ENCODE measurements around the gene FAM13A.

Gene FAM13A

DNA sequence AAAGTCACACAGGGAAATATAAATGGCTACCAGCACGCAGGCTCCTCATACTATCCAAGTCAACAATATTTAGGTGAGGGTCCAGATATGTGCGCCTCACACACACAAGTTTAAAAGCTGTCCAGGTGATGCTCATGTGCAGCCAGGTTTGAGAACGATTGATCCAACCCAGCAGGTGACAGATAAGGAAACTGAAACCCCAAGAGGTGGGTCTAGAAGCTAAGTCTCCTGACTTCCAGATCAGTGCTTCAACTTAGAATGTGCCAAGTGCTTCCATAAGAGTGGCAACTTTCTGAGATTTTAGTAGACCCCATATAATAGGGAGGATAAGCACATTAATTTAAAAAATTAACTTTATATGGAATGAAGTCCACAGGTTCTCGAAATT is 304.9 kb downstream of the FAM13A start:
- DNase-seq (ENCODE audit: low read depth in 1 of 2, low spot score in 1 of 2): no peak

DNA sequence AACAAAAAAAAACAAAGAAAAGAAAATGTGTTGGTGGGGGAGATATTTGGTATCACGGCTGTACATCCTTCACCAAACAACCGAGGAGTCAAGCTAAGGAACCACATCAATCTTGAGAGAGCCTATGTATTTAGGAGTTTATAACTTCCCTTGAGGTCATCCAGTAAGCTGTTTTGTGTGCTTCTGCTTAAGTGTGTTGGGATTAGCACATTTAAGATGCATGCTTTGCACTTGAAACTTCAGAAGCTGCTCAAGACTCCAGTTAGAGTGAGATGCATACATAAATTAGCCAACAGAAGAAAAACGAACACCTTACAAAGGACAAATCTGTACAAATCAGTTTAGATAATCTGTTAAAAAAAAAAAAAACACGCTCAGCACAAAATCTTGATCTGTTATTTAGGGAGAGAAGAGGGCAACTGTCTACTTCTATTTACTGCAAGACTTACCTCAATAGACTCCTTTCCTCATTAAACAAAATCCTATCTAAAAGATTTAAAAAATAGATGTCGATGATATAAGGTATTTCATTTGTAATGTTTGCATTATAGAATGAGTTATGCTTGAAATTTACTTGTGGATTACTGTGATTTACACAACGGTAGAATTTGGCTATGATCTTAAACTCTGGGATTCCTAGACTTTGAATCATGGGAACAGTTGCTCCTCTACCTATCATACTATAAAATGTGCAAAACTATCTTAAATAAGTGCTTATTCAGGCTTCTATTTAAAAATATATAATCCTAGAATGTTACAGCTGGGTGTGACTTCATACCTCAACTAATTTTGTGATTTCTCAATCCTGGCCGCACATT is 305.5 kb downstream of the FAM13A start:
- no peak for DNase-seq (ENCODE audit: low read depth in 1 of 2, low spot score in 1 of 2)

DNA sequence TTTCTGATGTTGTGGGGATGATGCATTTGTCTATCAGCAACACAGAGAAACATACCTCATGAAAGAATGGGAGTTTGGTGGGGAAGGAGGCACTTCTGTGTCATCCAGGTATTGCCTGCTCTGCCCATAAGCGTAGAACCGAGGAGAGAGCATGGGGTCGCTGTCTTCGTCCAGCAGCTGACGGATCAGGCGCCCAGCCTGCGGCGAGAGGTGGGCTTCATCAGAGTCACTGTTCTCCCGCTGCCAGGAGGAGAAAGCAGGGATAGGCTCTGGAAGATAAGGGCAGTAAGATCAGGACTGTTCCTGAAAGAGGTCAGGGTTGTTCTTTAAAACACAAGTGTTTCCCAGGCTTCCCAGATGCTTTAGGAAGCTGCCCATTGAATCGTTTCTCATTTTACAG is 306.6 kb downstream of the FAM13A start:
- DNase-seq (ENCODE audit: low read depth in 1 of 2, low spot score in 1 of 2): no peak

DNA sequence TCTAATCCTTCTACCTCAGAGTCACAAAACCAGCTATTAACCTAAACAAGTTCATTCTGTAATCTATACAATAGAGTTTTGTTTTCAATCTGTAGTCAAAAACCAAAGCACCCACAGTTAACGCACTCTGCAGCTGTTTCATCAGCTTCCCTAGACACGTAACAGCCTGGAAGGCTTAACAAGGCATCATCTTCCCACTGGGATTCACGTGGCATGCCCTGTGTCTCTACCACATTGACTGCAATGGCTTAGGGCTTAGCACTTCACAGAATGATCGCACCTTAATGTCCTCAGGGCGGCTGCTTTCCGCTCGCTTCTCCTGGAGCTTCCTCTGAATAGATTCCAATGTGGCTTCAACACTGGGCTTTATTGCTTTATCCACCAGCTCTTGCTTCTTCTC is 309.6 kb downstream of the FAM13A start:
- DNase-seq (ENCODE audit: low read depth in 1 of 2, low spot score in 1 of 2): no peak

DNA sequence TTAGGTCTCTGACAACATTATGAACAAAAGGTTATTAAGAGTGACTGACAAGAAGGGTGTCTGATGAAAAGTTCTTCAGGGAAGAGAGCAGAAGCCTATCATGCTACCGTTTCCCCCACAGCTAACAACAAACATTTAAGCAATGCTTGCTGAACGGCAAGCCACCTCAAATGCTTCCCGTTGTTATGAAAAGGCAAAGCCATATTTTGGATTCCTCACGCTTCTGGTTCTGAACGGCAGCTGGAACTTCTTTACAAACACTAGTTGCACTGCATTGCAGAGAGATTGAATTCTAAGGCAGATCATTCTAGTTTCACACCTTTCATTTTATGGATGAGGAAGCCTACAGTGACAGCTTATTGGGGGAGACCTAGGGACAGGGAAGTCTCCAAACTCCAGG is 310.8 kb downstream of the FAM13A start:
- DNase-seq (ENCODE audit: low read depth in 1 of 2, low spot score in 1 of 2): no peak

DNA sequence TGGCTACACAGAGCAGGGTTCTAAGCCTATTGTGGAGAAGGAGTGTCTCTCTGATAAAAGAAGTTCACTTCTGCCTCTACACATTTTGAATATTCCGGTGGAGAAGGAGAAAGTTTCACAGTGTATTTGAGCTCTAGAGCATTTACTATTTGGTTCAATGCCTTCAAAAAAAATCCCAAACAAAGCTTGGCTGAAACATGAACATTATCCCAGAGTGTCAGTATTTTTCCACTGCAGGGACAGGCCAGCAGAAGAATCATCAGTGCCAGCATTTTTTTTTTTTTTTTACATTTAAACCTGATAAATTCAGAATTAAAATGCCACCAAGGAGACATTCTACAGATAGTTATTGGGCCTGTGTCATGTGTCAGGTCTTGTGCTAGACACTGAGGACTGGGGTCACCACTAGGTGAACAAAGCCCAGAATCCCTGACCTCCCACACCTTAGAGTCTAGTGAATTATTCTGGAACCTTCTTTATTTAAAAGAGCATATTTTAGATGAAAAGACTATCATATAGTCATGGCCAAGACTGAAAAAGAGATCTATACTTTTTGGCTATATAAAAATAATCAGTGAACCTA is 311.3 kb downstream of the FAM13A start:
- DNase-seq (ENCODE audit: low read depth in 1 of 2, low spot score in 1 of 2): no peak

DNA sequence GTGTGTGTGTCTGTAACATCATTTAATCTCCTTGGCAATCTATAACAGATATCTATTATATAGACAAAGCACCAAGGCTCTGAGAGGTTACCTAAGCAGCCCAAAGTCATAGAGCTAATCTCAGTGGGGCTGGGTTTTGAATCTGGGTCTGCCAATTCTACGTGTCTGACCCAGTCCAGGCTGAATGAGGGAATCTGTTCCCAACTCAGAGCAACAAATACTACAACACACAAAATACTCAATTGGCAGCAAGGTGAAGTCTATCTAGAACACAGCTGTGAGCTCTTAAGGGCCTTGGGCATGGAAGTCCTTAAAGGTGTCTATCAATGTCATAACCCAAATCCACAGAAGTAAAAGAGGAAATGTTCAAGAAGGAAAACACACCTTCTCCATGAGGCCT is 311.8 kb downstream of the FAM13A start:
- DNase-seq (ENCODE audit: low read depth in 1 of 2, low spot score in 1 of 2): no peak

DNA sequence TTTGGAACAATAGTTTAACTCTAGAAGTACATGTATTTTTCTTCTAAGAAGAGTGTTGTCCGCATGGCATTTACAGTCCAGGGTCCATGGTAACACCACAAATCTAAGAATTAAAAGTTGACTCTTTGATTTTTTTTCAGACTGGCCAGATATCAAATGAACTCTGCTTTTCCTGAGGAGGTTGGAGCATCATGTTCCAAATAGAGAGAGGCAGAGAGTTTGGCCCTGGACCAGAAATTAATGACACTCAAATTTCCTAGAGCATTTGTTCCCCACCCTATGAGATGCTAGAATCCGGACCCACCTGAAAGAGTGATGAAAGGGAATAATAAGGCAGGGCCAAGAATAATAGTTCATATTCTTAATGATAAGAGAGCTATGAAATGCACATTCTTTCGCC is 312.4 kb downstream of the FAM13A start:
- no peak for DNase-seq (ENCODE audit: low read depth in 1 of 2, low spot score in 1 of 2)

DNA sequence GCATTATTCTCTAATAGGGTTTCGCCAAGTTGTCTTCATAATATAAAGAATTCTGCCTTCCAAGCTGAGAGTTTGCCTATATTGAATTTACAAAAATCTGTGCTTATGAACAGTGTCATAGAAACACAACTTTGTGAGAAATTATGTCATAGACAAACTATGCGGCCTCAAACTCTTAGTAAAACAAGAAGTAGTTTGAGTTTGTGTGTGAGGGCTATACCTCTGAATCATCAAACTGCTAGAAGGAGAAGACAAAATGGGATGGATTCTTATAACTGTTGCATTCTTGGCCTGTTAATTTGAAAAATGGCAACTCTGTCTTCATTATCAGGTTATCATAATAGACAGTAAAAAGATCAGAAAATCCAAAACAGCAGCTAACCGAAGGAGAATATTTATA is 313.3 kb downstream of the FAM13A start:
- DNase-seq (ENCODE audit: low read depth in 1 of 2, low spot score in 1 of 2): no peak

DNA sequence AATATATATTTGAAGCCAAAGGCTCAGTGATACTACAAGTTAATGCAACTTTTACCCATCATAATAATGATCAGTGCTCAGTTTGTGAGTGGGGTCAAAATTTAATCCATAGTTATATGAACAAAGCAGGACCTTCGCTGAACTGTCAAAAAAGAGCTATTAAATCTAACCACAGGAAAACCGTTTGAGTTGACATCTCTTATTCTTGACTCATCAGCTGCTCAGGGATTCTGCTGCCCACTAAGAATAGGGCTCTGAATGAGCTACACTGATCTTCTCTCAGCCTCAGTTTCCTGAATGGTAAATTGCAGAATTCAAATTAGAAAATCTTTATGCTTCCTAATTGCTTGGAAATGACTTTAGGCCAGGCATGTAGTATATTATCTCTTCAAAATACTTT is 314.4 kb downstream of the FAM13A start:
- no peak for DNase-seq (ENCODE audit: low read depth in 1 of 2, low spot score in 1 of 2)

DNA sequence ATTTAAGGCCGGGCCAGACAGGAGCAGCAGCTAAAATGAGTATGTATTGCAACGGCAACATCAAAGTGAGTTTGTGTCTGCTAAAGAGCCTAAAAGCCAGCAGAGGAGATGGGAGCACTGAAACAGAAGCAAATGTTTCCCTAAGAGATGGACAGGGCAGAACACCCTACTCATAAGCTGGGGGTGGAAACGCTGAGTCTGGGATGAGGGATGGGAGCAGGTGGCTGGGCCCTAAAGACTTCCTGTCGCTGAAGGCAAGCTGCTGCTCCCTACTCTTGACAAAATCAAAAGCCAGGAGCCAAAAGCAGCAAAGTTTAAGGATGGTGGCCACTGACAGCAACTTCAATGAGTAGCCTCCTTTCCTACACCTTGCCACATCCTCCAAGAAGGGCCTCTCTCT is 318.8 kb downstream of the FAM13A start:
- DNase-seq (ENCODE audit: low read depth in 1 of 2, low spot score in 1 of 2): no peak

DNA sequence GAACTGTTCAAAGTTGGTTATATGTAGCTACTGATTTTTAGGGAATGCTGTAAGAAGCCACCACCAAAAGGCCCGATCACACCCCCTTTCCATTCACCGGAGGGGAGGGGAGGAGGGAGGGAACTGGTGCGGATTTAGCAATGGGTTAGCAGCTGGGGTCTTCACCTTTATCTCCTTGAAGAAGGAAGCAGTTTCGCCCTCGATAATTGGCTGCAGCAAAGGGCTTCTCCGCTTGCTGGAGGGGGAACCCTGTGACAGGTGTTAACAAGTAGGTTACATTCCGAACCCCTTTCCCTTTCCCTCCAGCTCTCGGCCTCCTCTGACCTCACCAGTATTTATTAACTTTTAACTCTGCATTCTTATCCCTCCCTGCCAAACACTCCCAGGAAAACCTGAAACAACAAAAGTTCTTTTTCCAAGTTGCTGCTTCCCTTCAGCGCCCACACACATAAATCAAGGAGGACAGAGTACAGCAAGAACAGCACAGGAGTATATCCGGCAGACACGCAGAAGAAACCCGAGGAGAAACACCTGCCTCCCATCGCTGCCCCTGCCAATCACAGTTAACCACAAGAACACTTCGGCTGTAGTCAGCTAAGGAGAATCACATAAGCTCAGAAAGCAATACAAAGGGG is 319.6 kb downstream of the FAM13A start:
- DNase-seq (ENCODE audit: low read depth in 1 of 2, low spot score in 1 of 2): no peak

DNA sequence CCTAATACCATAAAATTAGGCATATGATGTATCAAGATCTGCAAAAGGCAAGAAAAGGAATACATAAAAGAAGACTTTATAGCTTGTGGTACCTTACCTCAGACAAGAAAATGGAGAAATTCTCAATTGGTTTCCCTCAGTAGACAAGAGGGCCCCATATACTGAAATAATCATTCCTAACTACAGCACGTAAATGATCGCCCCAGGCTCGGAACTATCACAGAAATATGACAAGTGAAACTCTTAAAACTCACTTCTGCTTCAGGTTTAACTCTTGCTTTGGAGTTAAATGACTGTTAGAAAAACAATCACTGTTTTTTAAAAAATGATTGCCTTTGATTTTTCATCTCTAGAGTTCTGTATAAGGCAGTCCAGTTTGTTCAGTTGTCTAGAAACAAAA is 320.7 kb downstream of the FAM13A start:
- DNase-seq (ENCODE audit: low read depth in 1 of 2, low spot score in 1 of 2): no peak

DNA sequence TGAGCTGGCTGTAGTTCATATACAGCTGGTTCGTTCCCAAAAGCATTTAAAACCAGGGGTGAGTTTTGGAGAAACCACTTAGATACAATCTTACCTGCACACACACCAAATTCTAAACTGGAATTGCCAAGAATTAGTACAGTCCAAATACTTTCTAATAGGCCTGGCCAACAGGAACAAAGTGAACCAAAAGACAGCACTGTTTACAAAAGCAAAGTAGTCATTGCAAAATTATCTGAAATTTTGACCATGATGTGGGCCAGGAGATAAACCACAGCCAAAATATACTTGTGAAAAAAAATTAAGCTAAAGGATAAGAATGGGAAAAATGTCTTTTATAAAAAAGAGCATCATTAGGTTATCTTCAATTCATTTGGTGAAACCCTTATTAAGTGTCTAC is 321.4 kb downstream of the FAM13A start:
- no peak for DNase-seq (ENCODE audit: low read depth in 1 of 2, low spot score in 1 of 2)

DNA sequence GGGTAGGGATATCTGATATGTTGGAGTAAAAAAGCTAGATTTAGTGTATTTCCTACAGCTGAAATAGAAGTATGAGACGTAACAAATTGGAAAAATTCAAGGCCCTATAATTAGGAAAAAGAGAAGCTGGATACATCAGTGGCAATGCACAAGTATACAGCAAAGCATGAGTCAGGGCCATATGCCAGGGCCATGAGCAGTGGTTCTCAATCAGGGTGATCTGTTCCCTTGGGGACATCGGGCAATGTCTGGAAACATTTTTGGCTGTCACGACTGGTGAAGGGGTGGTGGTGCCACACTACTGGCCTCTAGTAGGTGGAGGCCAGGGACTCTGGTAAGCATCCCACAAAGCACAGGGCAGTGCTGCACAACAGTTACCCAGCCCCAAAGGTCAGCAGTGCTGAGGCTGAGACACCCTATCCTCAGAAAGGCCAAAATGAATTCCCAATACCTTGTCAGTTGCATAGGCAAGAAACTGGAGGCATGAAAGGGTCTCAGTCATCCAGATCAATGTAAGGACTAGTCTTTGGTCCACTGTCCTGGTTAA is 322.5 kb downstream of the FAM13A start:
- DNase-seq (ENCODE audit: low read depth in 1 of 2, low spot score in 1 of 2): no peak

DNA sequence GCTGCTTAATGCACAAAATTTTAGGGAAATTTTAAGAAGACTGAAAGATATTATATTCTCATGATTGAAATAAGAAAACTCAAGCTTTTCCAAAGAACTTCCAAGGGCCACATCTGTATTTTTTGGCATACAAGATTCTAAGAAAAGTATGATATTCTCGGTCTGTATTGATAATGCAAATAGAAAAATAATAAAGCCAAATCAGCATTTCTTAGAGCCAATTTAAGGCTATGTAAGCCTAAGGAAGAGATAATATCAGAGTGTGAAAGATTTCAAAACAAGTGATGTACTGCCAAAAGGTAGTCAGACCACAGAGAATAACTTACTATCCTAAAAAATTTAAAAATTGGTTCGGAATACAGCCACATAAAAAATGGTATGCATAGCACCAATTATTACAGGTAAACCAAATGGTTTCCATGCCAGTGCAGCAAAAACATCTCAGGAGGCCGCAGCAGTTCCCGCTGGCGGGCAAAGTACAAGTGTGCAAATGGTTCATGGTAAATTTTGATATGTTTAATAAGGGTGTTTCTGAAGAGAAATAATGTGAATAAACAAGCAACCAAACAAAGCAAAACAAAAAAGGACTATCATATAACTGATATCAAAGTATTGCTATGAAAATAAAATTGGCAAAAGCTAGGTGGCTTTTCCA is 324.1 kb downstream of the FAM13A start:
- no peak for DNase-seq (ENCODE audit: low read depth in 1 of 2, low spot score in 1 of 2)

DNA sequence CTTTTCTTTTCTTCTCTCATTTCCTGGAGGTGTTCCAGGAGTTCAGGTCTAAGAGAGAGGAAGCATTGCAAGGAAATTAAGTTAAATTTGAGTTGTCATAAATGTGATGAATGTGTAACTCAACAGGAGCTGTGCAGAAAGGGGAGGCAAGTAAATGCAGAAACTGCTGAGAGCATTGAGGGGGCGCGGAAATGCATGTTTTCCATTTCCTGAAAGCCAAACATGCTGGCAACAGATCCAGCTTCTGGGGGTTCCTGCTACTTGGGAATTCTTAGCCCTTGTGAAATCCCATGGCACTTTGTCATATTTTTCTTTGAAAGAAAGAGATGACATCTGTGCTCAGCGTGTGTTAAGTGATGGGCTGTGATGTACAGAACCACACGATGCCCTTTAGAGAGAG is 325.6 kb downstream of the FAM13A start:
- no peak for DNase-seq (ENCODE audit: low read depth in 1 of 2, low spot score in 1 of 2)

DNA sequence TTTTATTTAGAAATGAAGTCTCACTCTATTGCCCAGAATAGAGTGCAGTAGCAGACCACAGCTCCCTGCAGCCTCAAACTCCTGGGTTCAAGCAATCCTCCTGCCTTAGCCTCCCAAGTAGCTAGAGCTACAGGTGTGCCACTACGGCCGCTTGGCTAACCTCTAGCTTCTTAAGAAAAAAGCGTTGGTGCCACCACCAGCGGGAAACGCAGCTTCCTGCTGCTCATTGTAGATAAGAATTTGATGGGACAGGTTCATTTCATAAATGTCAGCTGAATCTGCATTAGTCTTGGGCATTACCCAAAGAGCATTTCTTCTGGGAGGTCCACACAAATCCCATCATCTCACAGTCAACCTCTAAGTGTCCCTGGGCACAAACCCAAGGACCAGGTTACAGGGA is 326.2 kb downstream of the FAM13A start:
- DNase-seq (ENCODE audit: low read depth in 1 of 2, low spot score in 1 of 2): no peak

DNA sequence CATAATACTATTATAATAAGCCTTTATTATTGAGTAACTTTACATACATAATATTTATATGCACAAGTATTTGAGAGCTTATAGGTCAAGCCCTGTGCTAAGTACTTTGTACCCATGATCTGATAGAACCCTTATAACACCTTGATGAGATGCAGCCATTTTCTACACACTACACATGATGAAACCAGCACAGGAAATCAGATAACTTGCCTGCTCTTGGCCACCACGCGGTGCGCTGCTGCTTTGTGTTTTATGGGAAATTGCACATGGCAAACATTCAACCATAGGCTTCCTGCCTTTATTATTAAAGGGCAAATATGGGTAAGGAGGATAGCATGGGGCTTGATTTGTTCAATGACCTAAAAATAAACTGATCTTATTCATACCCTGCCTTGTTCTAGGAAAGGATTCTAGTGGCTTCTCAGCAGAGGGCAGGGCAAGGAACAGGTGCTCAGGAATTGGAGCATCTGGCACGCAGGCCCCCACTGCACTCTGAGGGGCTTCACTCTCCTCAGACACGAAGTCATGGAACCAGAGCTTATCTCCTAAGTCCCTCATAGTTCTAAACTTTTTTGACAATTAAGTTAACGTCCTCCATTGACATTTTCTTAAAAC is 327.7 kb downstream of the FAM13A start:
- DNase-seq (ENCODE audit: low read depth in 1 of 2, low spot score in 1 of 2): no peak

DNA sequence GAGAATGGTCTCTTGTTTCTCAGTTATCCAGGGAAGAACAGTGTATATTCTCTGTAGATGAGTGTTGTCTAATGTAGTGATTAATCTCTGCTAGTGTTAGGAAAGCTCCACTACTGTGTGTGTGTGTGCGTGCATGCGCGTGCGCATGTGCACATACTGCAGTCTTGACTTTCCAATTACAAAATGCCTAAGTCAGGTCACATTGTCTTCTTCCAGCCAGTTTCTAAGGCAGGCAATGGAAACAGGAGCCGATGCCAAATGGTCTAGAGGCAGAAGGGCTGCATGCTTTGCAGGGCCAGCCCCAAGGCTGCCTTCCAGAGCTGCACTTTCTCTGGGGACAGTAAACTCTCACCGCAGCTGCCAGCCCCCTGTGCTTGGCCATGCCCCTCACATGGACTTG is 328.8 kb downstream of the FAM13A start:
- no peak for DNase-seq (ENCODE audit: low read depth in 1 of 2, low spot score in 1 of 2)

DNA sequence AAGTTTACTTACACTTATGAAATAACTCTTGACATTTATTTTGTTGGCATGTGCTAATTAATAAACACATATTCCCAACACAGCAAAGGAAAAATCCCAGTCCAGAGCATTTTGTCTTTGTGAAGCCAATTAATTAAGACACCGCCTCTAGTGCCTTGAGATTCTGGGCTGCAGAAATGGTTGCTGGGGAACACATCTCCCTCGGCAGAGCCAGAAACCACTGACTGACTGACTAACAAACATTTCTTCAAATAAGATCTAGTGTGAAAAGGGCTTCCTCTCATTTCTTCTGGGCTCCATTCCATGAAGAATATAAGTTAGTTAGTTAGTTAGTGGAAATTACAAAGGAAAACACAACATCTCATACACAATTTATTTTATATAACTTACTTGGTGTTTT is 331.0 kb downstream of the FAM13A start:
- no peak for DNase-seq (ENCODE audit: low read depth in 1 of 2, low spot score in 1 of 2)
